Stimulated activated CD8-positive, alpha-beta memory T cell treated with anti-CD3 and anti-CD28 coated beads, Interleukin-7, amount 100 ng/mL, for 24 hours (primary cell): ENCODE measurements around the gene HOXA1.

ENCODE experiments used
- DNase-seq: peaks from one replicate; pipeline ENCODE4 v3.0.0-alpha.2; 2020; ENCODE audit warnings: low read depth

The HOXA1 gene

GRCh38 chr7:27131390-27131819 lies 35.6 kb upstream of the HOXA1 start:
- DNase-seq, result no peak

DNA sequence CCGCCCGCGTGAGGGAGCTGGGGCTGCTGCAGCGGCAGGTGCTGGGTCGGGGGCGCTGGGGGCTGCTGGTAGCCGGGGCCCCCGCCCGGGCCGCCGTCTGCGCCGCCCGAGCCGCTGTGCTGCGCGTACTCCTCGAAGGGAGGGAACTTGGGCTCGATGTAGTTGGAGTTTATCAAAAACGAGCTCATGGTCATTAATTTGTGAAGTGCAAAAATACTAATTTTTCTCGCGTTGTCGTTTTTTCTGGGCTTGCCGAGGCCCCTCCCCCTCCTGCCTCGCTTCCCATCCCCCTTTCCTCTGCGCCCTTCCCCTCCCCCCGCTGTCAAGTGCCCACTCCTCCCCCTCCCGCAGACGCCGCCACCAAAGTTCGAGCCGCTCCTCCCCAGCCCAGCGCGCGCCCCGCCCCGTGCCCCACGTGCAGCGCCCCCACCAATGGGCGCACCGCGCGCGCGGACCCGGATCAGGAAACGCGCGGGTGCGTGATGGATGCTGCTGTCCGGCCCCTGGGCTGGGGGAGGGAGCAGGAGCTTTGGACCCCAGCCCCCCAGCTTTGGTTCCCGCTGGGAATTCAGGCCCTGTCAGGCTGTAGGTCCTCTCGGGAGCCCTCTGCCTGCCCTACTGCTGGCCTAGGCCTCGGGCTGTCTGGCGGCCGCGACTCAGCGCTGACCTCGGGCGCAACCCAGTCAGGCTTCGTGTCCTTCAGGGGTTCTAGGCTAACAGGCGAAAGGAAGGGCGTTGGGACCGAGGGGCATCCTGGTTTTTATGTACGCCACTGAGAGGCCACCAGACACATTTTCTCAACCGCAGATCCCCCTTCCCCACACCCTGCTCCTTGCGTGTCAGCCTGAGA lies 35.0 kb upstream of the HOXA1 start, which contains the start of gene HOXA4:
TSS of gene HOXA4 (minus strand) at position 218 of the 850 bp plus-strand sequence. CDS start at position 194, 24 bp downstream.
- DNase-seq, result peak; percentile 32

GRCh38 chr7:27129729-27130539 lies 34.1 kb upstream of the HOXA1 start:
- DNase-seq, result no peak

GRCh38 chr7:27128776-27129728 lies 33.3 kb upstream of the HOXA1 start:
- no peak for DNase-seq

- no peak for DNase-seq
These were observed 32.2 kb upstream of the HOXA1 start for GRCh38 chr7:27128034-27128433.

GRCh38 chr7:27126596-27127327 lies 31.0 kb upstream of the HOXA1 start:
- DNase-seq, result no peak

GRCh38 chr7:27125986-27126394 lies 30.2 kb upstream of the HOXA1 start:
- no peak for DNase-seq

DNA sequence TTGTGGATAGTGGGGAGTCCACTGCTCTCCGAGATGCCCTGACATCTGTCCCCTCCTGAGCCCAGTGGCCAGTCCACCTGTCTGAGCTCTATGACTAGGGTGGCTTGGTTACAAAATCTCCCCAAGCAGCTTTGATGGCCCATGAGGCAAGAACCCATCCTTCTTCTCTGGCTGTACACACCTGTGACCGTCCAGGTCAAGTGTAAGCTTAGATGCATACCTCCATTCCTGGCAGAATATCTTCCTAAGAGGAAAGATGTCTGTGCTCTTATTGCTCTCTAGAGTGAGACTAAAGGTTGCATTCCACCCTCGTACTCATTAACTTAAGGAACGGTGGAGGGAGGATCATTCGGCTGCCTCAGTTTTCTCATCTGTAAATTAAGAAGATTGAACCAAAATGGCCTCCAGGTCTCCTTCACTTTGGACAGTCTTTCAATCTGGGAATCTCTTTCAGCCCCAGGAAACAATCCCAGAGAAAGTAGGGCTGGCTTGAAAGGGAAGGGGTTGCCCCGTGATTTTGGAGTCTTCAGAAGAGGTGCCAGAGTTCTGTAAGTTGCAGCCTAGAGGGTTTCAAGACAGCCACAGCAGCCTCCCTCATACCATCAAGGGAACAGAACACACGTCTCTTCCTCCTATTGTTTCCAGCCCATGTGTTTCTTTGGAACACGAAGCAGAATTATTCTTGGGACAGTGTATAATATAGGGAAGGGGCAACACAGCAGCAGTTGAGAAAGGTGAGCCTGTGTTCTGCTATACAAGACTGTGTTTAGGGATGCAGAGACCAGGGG lies 29.3 kb upstream of the HOXA1 start:
- no peak for DNase-seq

- DNase-seq, result no peak
These were observed 28.5 kb upstream of the HOXA1 start for GRCh38 chr7:27124096-27124901.

DNA sequence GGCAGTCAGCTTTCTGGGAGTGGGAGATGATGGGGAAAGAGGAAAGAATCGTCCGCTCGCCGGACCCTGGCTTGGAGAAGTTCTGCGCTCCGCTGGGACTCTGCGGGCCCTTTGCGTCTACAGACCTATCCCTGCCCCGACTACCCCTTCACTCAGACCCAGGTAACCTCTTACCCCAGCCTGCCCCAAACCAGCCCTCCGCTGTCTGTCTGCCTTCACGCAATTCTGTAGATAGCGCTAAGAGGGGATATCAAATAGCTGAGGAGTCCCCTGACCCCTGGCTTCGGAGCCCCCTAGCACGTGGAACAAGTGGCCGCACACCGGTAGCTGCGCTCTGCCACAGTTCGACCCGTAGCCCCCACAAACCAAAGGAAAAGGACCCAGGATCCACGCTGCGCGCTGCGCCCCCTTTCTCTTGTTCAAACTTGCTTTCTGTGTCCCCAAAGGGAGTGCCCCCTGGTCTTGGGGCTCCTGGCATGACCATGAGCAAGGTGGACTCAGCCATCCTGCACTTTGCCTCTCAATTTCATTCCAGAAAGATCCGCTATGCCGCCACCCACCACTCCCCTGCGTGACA lies 27.8 kb upstream of the HOXA1 start:
- DNase-seq, result no peak

GRCh38 chr7:27123007-27123476 lies 27.2 kb upstream of the HOXA1 start:
- no peak for DNase-seq

DNA sequence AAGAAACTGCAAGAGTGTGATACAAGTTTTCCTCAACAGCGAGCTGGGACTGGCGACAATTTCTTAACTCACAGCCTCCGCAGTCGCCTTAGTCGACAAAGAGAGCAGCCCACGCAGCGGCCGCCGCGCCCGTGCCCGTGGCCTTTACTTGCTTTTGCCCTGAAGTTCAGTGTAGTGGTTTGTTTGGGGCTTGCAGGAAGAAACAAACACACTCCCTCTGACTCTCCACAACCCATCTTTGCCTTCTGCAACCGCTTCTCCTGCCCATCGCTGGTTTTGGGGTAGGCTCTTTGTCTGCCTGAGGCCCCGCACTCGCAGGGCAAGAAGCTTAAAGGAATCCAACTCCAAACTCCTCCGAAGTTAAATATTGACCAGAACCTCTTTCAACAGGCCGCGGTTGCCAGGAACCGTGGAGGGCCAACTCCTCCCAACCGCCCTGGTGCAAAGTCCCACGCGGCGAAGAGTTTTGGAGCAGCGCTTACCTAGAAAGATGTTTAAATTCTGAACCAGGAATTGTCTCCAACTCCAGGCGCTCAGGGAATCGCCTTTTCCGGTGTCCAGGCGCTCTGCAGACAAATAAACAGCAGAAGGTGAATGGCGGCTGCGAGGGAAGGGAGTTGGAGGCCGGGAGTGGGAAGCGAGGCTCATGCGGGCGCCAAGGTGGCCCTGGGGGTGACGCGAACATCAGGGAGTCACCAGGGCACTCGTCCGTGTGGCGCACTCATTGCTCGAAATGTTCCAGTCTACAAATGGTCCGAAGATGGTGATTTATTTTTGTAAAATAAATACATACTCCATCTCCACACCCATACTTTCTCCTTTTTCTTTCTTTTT lies 26.5 kb upstream of the HOXA1 start:
- DNase-seq, result no peak

GRCh38 chr7:27121684-27122076 lies 25.9 kb upstream of the HOXA1 start:
- DNase-seq, result no peak

- no peak for DNase-seq
These were observed 23.7 kb upstream of the HOXA1 start for GRCh38 chr7:27119412-27119911.

GRCh38 chr7:27118580-27118979 lies 22.8 kb upstream of the HOXA1 start:
- no peak for DNase-seq

DNA sequence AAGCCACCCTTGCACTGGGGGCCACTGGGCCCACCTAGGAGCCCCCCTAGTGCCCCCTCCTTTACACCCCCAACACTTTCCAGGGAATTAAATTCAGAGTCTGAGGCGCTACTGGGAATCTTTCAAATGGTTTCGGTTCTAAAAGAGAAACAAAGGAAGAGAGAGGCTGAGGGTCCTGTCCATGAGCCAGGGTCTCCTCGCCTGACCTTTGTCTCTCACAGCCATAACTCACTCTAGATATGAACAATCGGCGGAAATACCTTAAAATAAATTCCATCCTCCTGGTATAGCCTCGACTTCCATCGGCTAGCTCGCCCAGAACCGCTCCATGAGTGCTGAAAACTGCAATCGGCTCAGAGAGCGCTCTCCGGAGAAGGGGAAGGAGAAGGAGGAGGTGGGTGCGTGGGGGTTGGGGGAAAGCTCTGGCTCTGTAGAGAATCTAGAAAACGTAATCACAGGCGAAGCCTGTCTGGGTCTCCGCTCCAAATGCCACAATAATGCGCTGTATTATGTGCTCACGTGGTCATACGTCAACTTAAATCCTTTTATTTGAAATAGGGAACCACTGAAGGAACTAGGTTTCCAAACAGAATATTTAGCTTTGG lies 22.2 kb upstream of the HOXA1 start:
- DNase-seq, result no peak
